Natural killer cell (primary cell): ENCODE results near the gene DTNB. TPM values are rescaled to one million over a fixed set of nuclear protein-coding genes. Genes with fewer than 3 reads are reported as not detected.

Source experiments
- ATAC-seq, 3 donors: fragments of 150-1000 bp in 2 of 3; fragments of 200-7000 bp in 1 of 3; cut with Tn5 transposase; 1 replicate in 1 of 3; 2 replicates in 2 of 3; pipeline ENCODE4 v1.10.0; 2021; ENCODE audit warnings: mild to moderate bottlenecking in 2 of 3, moderate library complexity in 2 of 3
- DNase-seq, 2 donors: peaks; one replicate each; pipeline versions ENCODE4 v3.0.0 to v3.0.0-alpha.2; 2013 to 2021; ENCODE audit warnings: mixed read lengths in 1 of 2
- H3K27ac ChIP-seq: one replicate; pipeline ENCODE4 v1.5.1; 2013; ENCODE audit warnings: mild to moderate bottlenecking, low read length
- H3K27me3 ChIP-seq: one replicate; pipeline ENCODE4 v1.6.1; 2013; ENCODE audit warnings: low read length; ENCODE audit not compliant: control insufficient read depth, insufficient read depth
- H3K36me3 ChIP-seq: one replicate; pipeline ENCODE4 v1.6.1; 2013; ENCODE audit warnings: low read length; ENCODE audit not compliant: control insufficient read depth, insufficient read depth
- H3K4me1 ChIP-seq: one replicate; pipeline ENCODE4 v1.6.1; 2013; ENCODE audit warnings: low read length; ENCODE audit not compliant: control insufficient read depth, insufficient read depth
- H3K4me3 ChIP-seq: one replicate; pipeline ENCODE4 v1.5.1; 2013; ENCODE audit warnings: low read length
- H3K9me3 ChIP-seq: one replicate; pipeline ENCODE4 v1.6.1; 2013; ENCODE audit warnings: low read length; ENCODE audit not compliant: control insufficient read depth, insufficient read depth
- H3K27ac Mint-ChIP-seq, 2 donors: one replicate each; pipeline ENCODE4 v1.8.0; 2022; ENCODE audit warnings: mild to moderate bottlenecking in 2 of 2, mixed read lengths in 2 of 2, moderate library complexity in 1 of 2
- H3K27me3 Mint-ChIP-seq, 2 donors: one replicate each; pipeline ENCODE4 v1.8.0; 2022; ENCODE audit warnings: low read depth in 2 of 2, mixed read lengths in 2 of 2
- H3K36me3 Mint-ChIP-seq: one replicate; pipeline ENCODE4 v1.8.0; 2022; ENCODE audit warnings: mixed read lengths
- H3K4me1 Mint-ChIP-seq, 2 donors: one replicate each; pipeline ENCODE4 v1.8.0; 2022; ENCODE audit warnings: mixed read lengths in 2 of 2
- H3K4me3 Mint-ChIP-seq: one replicate; pipeline ENCODE4 v1.8.0; 2022; ENCODE audit warnings: mild to moderate bottlenecking, moderate library complexity, mixed read lengths
- H3K9me3 Mint-ChIP-seq, 2 donors: one replicate each; pipeline ENCODE4 v1.8.0; 2022; ENCODE audit warnings: mixed read lengths in 2 of 2
- WGBS: methylation state at CpG from one replicate; pipeline ENCODE4 v1.1.7; 2013; ENCODE audit warnings: missing lambda C conversion rate; ENCODE audit not compliant: insufficient coverage; 5-methylcytosine and 5-hydroxymethylcytosine counted together
- intact Hi-C: fragments of 100-400 bp; cut with micrococcal nuclease; formaldehyde crosslinking; loops from one replicate; pipeline ENCODE4 v1.14.2; 2022
- total RNA-seq, 4 donors: library from RNA; stranded (reverse); fragments of 120-200 nt in 1 of 4; gene quantifications; one replicate each; pipeline versions ENCODE4 v1.2.3 to v1.2.4, GENCODE V29; 2013 to 2022
- TF ChIP-seq, protein P1 (sequence below): fragments of 200-600 bp; IDR thresholded peaks from one replicate; pipeline ENCODE4 v1.8.0; 2022; ENCODE audit warnings: antibody characterized with exemption

Gene DTNB
- total RNA-seq, 3 donors from 2014 or later (not counting 1 experiment from before 2014, with no cell fraction given) = 20.8 to 33.7 (median 23.6) TPM

DNA sequence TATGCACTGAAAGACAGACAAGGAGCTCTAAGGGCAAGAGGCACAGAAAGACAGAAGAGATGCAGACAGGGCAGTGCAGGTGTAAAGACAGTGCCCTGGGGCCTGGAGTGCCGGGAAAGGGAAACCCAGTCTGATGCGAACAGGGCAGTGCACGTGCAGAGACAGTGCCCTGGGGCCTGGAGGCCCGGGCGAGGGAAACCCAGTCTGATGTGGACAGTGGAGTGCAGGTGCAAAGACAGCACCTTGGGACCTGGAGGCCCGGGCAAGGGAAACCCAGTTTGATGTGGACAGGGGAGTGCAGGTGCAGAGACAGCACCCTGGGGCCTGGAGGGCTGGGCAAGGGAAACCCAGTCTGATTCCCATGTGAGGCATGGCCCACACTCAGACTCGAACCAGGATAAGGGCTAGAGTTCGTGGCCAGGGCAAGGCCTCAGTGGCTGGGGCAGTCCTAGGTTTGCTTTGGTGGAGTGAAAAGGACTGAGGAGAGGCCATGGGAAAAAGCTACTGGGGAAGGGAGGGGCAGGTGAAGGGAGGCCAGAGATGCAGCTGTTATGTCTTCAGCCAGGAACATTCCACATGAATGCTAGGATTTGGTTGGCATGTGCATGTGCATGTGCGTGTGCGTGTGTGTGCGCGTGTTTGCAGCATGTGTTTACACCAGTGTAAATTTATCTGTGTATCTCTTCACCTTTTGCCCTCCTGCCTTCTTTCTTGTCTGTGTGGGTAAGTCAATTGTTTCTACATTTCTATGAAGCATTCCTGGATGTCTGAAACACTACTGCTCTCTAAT is 292.6 kb downstream of the DTNB start:
- TF ChIP-seq, protein P1, sequence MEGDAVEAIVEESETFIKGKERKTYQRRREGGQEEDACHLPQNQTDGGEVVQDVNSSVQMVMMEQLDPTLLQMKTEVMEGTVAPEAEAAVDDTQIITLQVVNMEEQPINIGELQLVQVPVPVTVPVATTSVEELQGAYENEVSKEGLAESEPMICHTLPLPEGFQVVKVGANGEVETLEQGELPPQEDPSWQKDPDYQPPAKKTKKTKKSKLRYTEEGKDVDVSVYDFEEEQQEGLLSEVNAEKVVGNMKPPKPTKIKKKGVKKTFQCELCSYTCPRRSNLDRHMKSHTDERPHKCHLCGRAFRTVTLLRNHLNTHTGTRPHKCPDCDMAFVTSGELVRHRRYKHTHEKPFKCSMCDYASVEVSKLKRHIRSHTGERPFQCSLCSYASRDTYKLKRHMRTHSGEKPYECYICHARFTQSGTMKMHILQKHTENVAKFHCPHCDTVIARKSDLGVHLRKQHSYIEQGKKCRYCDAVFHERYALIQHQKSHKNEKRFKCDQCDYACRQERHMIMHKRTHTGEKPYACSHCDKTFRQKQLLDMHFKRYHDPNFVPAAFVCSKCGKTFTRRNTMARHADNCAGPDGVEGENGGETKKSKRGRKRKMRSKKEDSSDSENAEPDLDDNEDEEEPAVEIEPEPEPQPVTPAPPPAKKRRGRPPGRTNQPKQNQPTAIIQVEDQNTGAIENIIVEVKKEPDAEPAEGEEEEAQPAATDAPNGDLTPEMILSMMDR = no peak
- no peaks in the 10 kb centered on the region for H3K27me3 ChIP-seq
- intact Hi-C loops = no loop called here
- H3K36me3 ChIP-seq = peaks cover 3% of the 10 kb centered on the region
- Mint-ChIP-seq H3K4me1 (peaks cover 22 to 42% of the 10 kb centered on the region in 2 donors), H3K36me3 (no peaks in the 10 kb centered on the region), H3K27me3 (peaks cover 15 to 22% of the 10 kb centered on the region in 2 donors), H3K4me3 (no peak overlapping the region), H3K9me3 (no peaks in the 10 kb centered on the region), H3K27ac (no peak overlapping the region)
- ATAC-seq (no peak), DNase-seq (no peak)
- no peaks in the 10 kb centered on the region for H3K9me3 ChIP-seq
- H3K4me3 ChIP-seq = no peak overlapping the region
- WGBS = 97% methylated on average over 12 of the region's 12 CpGs
- no peak overlapping the region for H3K27ac ChIP-seq
- peaks cover 36% of the 10 kb centered on the region for H3K4me1 ChIP-seq

DNA sequence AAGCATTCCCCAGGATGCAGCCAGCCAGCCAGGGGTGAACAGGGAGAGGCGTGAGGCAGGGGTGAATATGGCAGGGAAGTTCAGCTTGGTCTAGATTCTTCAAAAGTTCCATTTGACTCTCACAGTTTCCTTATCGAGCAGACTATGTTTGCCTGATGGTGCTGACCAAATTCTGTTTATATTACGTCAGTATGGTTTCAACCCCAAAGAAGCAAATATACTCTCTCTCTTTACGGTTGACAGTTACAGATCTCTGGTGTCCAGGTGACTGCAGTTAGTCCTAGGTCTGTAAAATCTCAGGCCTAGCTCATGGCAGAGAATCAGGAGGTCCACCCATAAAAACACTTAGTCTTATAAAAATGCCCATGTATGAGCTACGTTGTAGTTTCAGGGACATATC is 293.4 kb downstream of the DTNB start:
- Mint-ChIP-seq H3K9me3 (no peaks in the 10 kb centered on the region), H3K36me3 (no peaks in the 10 kb centered on the region), H3K27ac (no peak overlapping the region), H3K4me3 (no peak overlapping the region), H3K4me1 (peaks cover 23 to 45% of the 10 kb centered on the region in 2 donors), H3K27me3 (peaks cover 15 to 25% of the 10 kb centered on the region in 2 donors)
- Histone ChIP-seq H3K27me3 (no peaks in the 10 kb centered on the region), H3K4me1 (peaks cover 37% of the 10 kb centered on the region), H3K36me3 (no peaks in the 10 kb centered on the region), H3K9me3 (no peaks in the 10 kb centered on the region), H3K4me3 (no peak overlapping the region), H3K27ac (no peak overlapping the region)
- DNase-seq (no peak), ATAC-seq (no peak)
- TF ChIP-seq, protein P1 = no peak
- intact Hi-C loops = no loop called here
- WGBS = 96% methylated on average over 5 of the region's 5 CpGs

DNA sequence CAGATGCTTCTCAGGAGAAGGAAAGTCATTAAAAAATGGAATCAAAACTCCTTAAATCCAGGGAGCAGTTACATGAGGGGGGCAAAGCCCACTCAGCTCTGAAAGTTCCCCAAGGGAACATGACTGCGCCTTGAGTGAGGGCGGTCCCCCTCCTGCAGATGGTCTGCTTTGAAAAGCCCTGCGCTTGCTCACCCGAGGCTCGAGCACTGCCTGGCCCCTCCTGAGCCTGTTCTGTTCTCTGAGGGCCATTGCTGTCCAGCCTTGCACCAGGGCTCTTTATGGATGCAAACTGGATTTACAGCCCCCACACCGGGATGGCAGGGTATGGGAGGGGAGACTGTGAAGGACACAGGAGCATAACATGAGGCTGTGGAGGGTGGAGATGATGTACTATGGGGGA is 293.8 kb downstream of the DTNB start:
- 100% methylated on average over 6 of the region's 6 CpGs for WGBS
- no peak overlapping the region for H3K27ac Mint-ChIP-seq

More for the DNA sequence above, 293.8 kb downstream of the DTNB start:
- peaks cover 15 to 25% of the 10 kb centered on the region in 2 donors for H3K27me3 Mint-ChIP-seq
- H3K9me3 ChIP-seq = no peaks in the 10 kb centered on the region
- no peaks in the 10 kb centered on the region for H3K9me3 Mint-ChIP-seq
- H3K4me1 Mint-ChIP-seq = peaks cover 23 to 46% of the 10 kb centered on the region in 2 donors
- DNase-seq (no peak), ATAC-seq (no peak)
- no peaks in the 10 kb centered on the region for H3K36me3 Mint-ChIP-seq
- TF ChIP-seq, protein P1 = no peak
- H3K4me1 ChIP-seq = peaks cover 37% of the 10 kb centered on the region
- no peak overlapping the region for H3K4me3 ChIP-seq
- H3K36me3 ChIP-seq = no peaks in the 10 kb centered on the region
- H3K27me3 ChIP-seq = no peaks in the 10 kb centered on the region
- no peak overlapping the region for H3K27ac ChIP-seq
- intact Hi-C loops = no loop called here
- no peak overlapping the region for H3K4me3 Mint-ChIP-seq
